ENCODE data around the gene WWOX.

DNA sequence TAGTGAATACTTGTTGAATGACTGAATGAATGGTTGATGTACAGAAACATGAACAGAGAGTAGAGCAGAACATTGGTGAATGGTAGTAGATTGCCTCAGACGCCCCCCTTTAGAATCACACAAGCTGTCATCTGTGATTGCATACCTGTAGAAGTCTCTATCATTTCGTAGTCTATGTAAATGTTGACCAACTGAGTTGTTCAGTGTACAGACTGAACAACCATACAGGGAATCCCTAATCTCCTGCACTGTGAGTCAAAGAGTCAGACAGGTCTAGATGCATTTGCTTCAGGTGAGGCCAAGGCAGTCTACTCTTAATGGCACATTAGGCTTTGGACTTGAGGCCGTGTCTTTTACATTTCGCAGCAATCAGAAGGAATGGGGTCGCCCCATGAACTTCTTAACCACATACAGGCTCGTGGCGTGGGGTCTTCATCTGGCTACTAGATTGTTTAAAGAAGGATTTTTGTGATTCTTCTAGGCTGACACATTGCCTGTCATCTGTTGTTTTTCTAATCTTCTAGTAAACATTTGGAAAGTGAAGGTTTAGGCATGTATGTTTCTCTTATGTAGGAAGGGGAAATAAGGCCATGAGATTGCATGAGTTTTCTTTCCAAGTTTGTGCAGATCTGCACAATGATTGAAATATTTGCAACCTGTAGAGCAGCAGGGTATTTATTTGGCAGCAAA lies 157.4 kb downstream of the WWOX start:
- TF ChIP-seq CTCF (conservative IDR thresholded peaks at IDR 0.05), result no peak
- TF ChIP-seq EZH2 (IDR thresholded peaks at IDR 0.05; ENCODE audit: low read depth), result no peak

Measured in PC-9 (cell line).